MM.1S (cell line): ENCODE results near the gene FAM181A.

Experiments
- DNase-seq: peaks from one replicate; pipeline ENCODE4 v3.0.0-alpha.2; 2015
- H2AFZ ChIP-seq: fragments of 300-600 bp; sonication (generic); 2 replicates; pipeline ENCODE4 v1.6.0; 2016; ENCODE audit warnings: antibody characterized with exemption, low read length
- H3F3A ChIP-seq: fragments of 300-600 bp; sonication (generic); 2 replicates; pipeline ENCODE4 v1.6.1; 2016; ENCODE audit warnings: mild to moderate bottlenecking, antibody characterized with exemption, low read length, moderate library complexity, mixed read lengths; ENCODE audit not compliant: insufficient read depth
- H3K27ac ChIP-seq: fragments of 300-600 bp; sonication (generic); 2 replicates; pipeline ENCODE4 v1.5.1; 2016; ENCODE audit warnings: mild to moderate bottlenecking, low read length
- H3K27me3 ChIP-seq: fragments of 300-600 bp; sonication (generic); replicated peaks from 2 replicates; pipeline ENCODE4 v1.6.0; 2016; ENCODE audit warnings: low read length; ENCODE audit not compliant: insufficient read depth
- H3K36me3 ChIP-seq: fragments of 300-600 bp; sonication (generic); replicated peaks from 2 replicates; pipeline ENCODE4 v1.6.1; 2016; ENCODE audit warnings: mild to moderate bottlenecking, low read length, mixed read lengths; ENCODE audit not compliant: insufficient read depth
- H3K4me1 ChIP-seq: fragments of 300-600 bp; sonication (generic); 2 replicates; pipeline ENCODE4 v1.6.1; 2016; ENCODE audit warnings: low read length, mixed read lengths
- H3K4me2 ChIP-seq: fragments of 300-600 bp; sonication (generic); 2 replicates; pipeline ENCODE4 v1.6.0; 2016; ENCODE audit warnings: low read depth, low read length
- H3K4me3 ChIP-seq: fragments of 300-600 bp; sonication (generic); 2 replicates; pipeline ENCODE4 v1.5.1; 2016; ENCODE audit warnings: low read length, mixed read lengths
- H3K79me2 ChIP-seq: fragments of 300-600 bp; sonication (generic); 2 replicates; pipeline ENCODE4 v1.6.1; 2016; ENCODE audit warnings: mixed run types, low read length, mixed read lengths
- H3K9ac ChIP-seq: fragments of 300-600 bp; sonication (generic); 2 replicates; pipeline ENCODE4 v1.6.1; 2016; ENCODE audit warnings: low read length, mixed read lengths
- H3K9me2 ChIP-seq: fragments of 300-600 bp; sonication (generic); replicated peaks from 2 replicates; pipeline ENCODE4 v1.6.1; 2016; ENCODE audit warnings: mild to moderate bottlenecking, low read length, mixed read lengths; ENCODE audit not compliant: insufficient read depth
- H3K9me3 ChIP-seq: fragments of 300-600 bp; sonication (generic); replicated peaks from 2 replicates; pipeline ENCODE4 v1.6.1; 2016; ENCODE audit warnings: mild to moderate bottlenecking, low read length, mixed read lengths; ENCODE audit not compliant: insufficient read depth
- H4K20me1 ChIP-seq: fragments of 300-600 bp; sonication (generic); 2 replicates; pipeline ENCODE4 v1.6.1; 2016; ENCODE audit warnings: mild to moderate bottlenecking, low read length, moderate library complexity, mixed read lengths; ENCODE audit not compliant: insufficient read depth
- EZH2 ChIP-seq: fragments of 300-600 bp; sonication (generic); optimal IDR thresholded peaks from 2 replicates; pipeline ENCODE3; 2017; ENCODE audit warnings: low read depth, mild to moderate bottlenecking, antibody characterized with exemption, low read length, mixed read lengths
- EZH2phosphoT487 ChIP-seq: fragments of 300-600 bp; sonication (generic); IDR thresholded peaks from 2 replicates; pipeline ENCODE4 v1.6.1; 2018; ENCODE audit warnings: antibody characterized with exemption, low read length
- TF ChIP-seq, protein P1 (sequence below): fragments of 300-600 bp; sonication (generic); IDR thresholded peaks from 2 replicates; pipeline ENCODE4 v1.5.1; 2016; ENCODE audit warnings: antibody characterized with exemption, low read length, mixed read lengths

The FAM181A gene

GRCh38 chr14:93930296-93930988 lies 3.3 kb downstream of the FAM181A start:
- Histone ChIP-seq H3K79me2 (no peaks in the 10 kb centered on the region), H3K4me2 (no peak overlapping the region), H3K27ac (no peak overlapping the region), H3K27me3 (no peaks in the 10 kb centered on the region), H3K9me2 (no peaks in the 10 kb centered on the region), H3K9ac (no peak overlapping the region), H3F3A (no peaks in the 10 kb centered on the region), H4K20me1 (no peaks in the 10 kb centered on the region), H3K4me1 (no peaks in the 10 kb centered on the region), H3K36me3 (no peaks in the 10 kb centered on the region), H3K9me3 (no peaks in the 10 kb centered on the region), H3K4me3 (no peak overlapping the region), H2AFZ (no peak overlapping the region)
- no peak for DNase-seq
- no peak for TF ChIP-seq EZH2
- TF ChIP-seq, protein P1, sequence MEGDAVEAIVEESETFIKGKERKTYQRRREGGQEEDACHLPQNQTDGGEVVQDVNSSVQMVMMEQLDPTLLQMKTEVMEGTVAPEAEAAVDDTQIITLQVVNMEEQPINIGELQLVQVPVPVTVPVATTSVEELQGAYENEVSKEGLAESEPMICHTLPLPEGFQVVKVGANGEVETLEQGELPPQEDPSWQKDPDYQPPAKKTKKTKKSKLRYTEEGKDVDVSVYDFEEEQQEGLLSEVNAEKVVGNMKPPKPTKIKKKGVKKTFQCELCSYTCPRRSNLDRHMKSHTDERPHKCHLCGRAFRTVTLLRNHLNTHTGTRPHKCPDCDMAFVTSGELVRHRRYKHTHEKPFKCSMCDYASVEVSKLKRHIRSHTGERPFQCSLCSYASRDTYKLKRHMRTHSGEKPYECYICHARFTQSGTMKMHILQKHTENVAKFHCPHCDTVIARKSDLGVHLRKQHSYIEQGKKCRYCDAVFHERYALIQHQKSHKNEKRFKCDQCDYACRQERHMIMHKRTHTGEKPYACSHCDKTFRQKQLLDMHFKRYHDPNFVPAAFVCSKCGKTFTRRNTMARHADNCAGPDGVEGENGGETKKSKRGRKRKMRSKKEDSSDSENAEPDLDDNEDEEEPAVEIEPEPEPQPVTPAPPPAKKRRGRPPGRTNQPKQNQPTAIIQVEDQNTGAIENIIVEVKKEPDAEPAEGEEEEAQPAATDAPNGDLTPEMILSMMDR = no peak
- no peak for TF ChIP-seq EZH2phosphoT487

GRCh38 chr14:93930989-93931307 lies 3.8 kb downstream of the FAM181A start:
- H3K4me2 ChIP-seq = no peak overlapping the region
- no peaks in the 10 kb centered on the region for H3K27me3 ChIP-seq
- no peaks in the 10 kb centered on the region for H3F3A ChIP-seq
- H3K36me3 ChIP-seq = no peaks in the 10 kb centered on the region
- no peaks in the 10 kb centered on the region for H3K79me2 ChIP-seq
- no peak overlapping the region for H3K27ac ChIP-seq
- no peak overlapping the region for H3K9ac ChIP-seq
- TF ChIP-seq, protein P1 = no peak
- TF ChIP-seq EZH2phosphoT487 (no peak), EZH2 (no peak)
- no peak for DNase-seq
- H3K9me2 ChIP-seq = no peaks in the 10 kb centered on the region
- H3K4me1 ChIP-seq = no peaks in the 10 kb centered on the region
- no peaks in the 10 kb centered on the region for H4K20me1 ChIP-seq
- no peak overlapping the region for H2AFZ ChIP-seq
- no peaks in the 10 kb centered on the region for H3K9me3 ChIP-seq
- no peak overlapping the region for H3K4me3 ChIP-seq

GRCh38 chr14:93932642-93933041 lies 5.5 kb downstream of the FAM181A start:
- Histone ChIP-seq H3K27ac (no peak overlapping the region), H3K36me3 (no peaks in the 10 kb centered on the region), H3K9me2 (no peaks in the 10 kb centered on the region), H3K9ac (no peak overlapping the region), H3K4me3 (no peak overlapping the region), H3K27me3 (no peaks in the 10 kb centered on the region), H3K9me3 (no peaks in the 10 kb centered on the region), H4K20me1 (no peaks in the 10 kb centered on the region), H3K79me2 (no peaks in the 10 kb centered on the region), H3K4me2 (no peak overlapping the region), H3K4me1 (no peaks in the 10 kb centered on the region), H2AFZ (no peak overlapping the region), H3F3A (no peaks in the 10 kb centered on the region)
- TF ChIP-seq EZH2 = no peak
- TF ChIP-seq, protein P1 = no peak
- TF ChIP-seq EZH2phosphoT487 = no peak
- DNase-seq = no peak
